Liver (tissue), 9 donors: ENCODE data around the gene IL32. TPM values are rescaled to one million over a fixed set of nuclear protein-coding genes. Genes with fewer than 3 reads are reported as not detected.

ENCODE experiments used
- DNase-seq: peaks from one replicate; pipeline ENCODE4 v3.0.0-alpha.2; 2017; ENCODE audit warnings: low spot score
- H3K27ac ChIP-seq, 2 donors: one replicate each; pipeline ENCODE4 v1.7.0; 2013; ENCODE audit warnings: inconsistent platforms in 2 of 2, low read length in 2 of 2, control low read depth in 1 of 2, low read depth in 1 of 2, mild to moderate bottlenecking in 1 of 2
- H3K27me3 ChIP-seq, 4 donors: one replicate each; pipeline versions ENCODE4 v1.6.1 to v1.7.0; 2013; ENCODE audit warnings: low read length in 3 of 4, inconsistent platforms in 1 of 4, mild to moderate bottlenecking in 1 of 4, moderate library complexity in 1 of 4; ENCODE audit not compliant: control insufficient read depth in 4 of 4, insufficient read depth in 4 of 4
- H3K36me3 ChIP-seq, 4 donors: one replicate each; pipeline versions ENCODE4 v1.6.1 to v1.7.0; 2013; ENCODE audit warnings: low read length in 3 of 4, mild to moderate bottlenecking in 3 of 4, low read depth in 1 of 4, moderate library complexity in 1 of 4; ENCODE audit not compliant: control insufficient read depth in 4 of 4, insufficient read depth in 3 of 4
- H3K4me1 ChIP-seq, 4 donors: one replicate each; pipeline versions ENCODE4 v1.6.1 to v1.7.0; 2013; ENCODE audit warnings: low read length in 3 of 4, mild to moderate bottlenecking in 3 of 4, moderate library complexity in 1 of 4; ENCODE audit not compliant: control insufficient read depth in 4 of 4, insufficient read depth in 4 of 4
- H3K4me3 ChIP-seq, 3 donors: one replicate each; pipeline versions ENCODE4 v1.6.1 to v1.7.0; 2013; ENCODE audit warnings: low read length in 3 of 3, control low read depth in 1 of 3, low read depth in 1 of 3, mild to moderate bottlenecking in 1 of 3
- H3K9ac ChIP-seq, 2 donors: one replicate each; pipeline ENCODE4 v1.7.0; 2013; ENCODE audit warnings: low read length in 2 of 2, mild to moderate bottlenecking in 2 of 2, moderate library complexity in 2 of 2, control low read depth in 1 of 2, low read depth in 1 of 2
- H3K9me3 ChIP-seq, 4 donors: one replicate each; pipeline versions ENCODE4 v1.6.1 to v1.7.0; 2013; ENCODE audit warnings: low read length in 3 of 4; ENCODE audit not compliant: control insufficient read depth in 4 of 4
- EGR1 ChIP-seq, 2 donors: IDR thresholded peaks; 2 replicates each; pipeline ENCODE4 v1.6.1; 2016 to 2018; ENCODE audit warnings: antibody characterized with exemption in 2 of 2, low read depth in 2 of 2
- FOXA1 ChIP-seq: IDR thresholded peaks from 2 replicates; pipeline ENCODE4 v1.6.1; 2016; ENCODE audit warnings: antibody characterized with exemption
- FOXA2 ChIP-seq: IDR thresholded peaks from 2 replicates; pipeline ENCODE4 v1.6.1; 2016; ENCODE audit warnings: antibody characterized with exemption
- GABPA ChIP-seq, 2 donors: IDR thresholded peaks in 1 of 2; conservative IDR thresholded peaks in 1 of 2; 2 replicates each; pipeline ENCODE4 v1.6.1; 2016; ENCODE audit warnings: antibody characterized with exemption in 2 of 2, mild to moderate bottlenecking in 1 of 2, moderate library complexity in 1 of 2
- HNF4A ChIP-seq, 2 donors: conservative IDR thresholded peaks; 2 replicates each; pipeline ENCODE4 v1.6.1; 2016; ENCODE audit warnings: antibody characterized with exemption in 2 of 2, mild to moderate bottlenecking in 2 of 2
- HNF4G ChIP-seq: IDR thresholded peaks from 2 replicates; pipeline ENCODE4 v1.6.1; 2016; ENCODE audit warnings: antibody characterized with exemption
- JUND ChIP-seq, 2 donors: IDR thresholded peaks; 2 replicates each; pipeline ENCODE4 v1.6.1; 2016; ENCODE audit warnings: antibody characterized with exemption in 2 of 2
- NR2F2 ChIP-seq: IDR thresholded peaks from 2 replicates; pipeline ENCODE4 v1.6.1; 2016; ENCODE audit warnings: antibody characterized with exemption
- RAD21 ChIP-seq, 2 donors: IDR thresholded peaks; 2 replicates each; pipeline ENCODE4 v1.6.1; 2016; ENCODE audit warnings: antibody characterized with exemption in 2 of 2, mild to moderate bottlenecking in 2 of 2
- RXRA ChIP-seq, 2 donors: IDR thresholded peaks; 2 replicates each; pipeline ENCODE4 v1.6.1; 2017 to 2018; ENCODE audit warnings: antibody characterized with exemption in 2 of 2, mild to moderate bottlenecking in 1 of 2
- TAF1 ChIP-seq: conservative IDR thresholded peaks from 2 replicates; pipeline ENCODE4 v1.6.1; 2016; ENCODE audit warnings: antibody characterized with exemption, mild to moderate bottlenecking
- YY1 ChIP-seq: IDR thresholded peaks from 2 replicates; pipeline ENCODE4 v1.6.1; 2016; ENCODE audit warnings: antibody characterized with exemption, mild to moderate bottlenecking
- WGBS: extraction: QIAGEN DNeasy Blood & Tissue Kit; methylation state at CpG from one replicate; pipeline ENCODE4 v1.1.7; 2013; 5-methylcytosine and 5-hydroxymethylcytosine counted together
- polyA plus RNA-seq, 2 donors: library from polyadenylated mRNA; stranded (reverse) in 1 of 2; unstranded in 1 of 2; fragments of 200-250 nt in 1 of 2; fragments of >200 nt in 1 of 2; fragmentation: Nextera tagmentation in 1 of 2; extraction: Ambion mirVana in 1 of 2; gene quantifications; one replicate each; pipeline versions ENCODE4 v1.2.1 to v1.2.3, GENCODE V29; 2013 to 2015
- total RNA-seq, 2 donors: library from RNA; depleted of rRNA; stranded (reverse); fragments of >200 nt; gene quantifications; one replicate each; pipeline ENCODE4 v1.2.3, GENCODE V29; 2014
- TF ChIP-seq, protein P1 (sequence below): IDR thresholded peaks from 2 replicates; pipeline ENCODE4 v1.6.1; 2016; ENCODE audit warnings: antibody characterized with exemption, mild to moderate bottlenecking
- TF ChIP-seq, protein P2 (sequence below): IDR thresholded peaks from 2 replicates; pipeline ENCODE4 v1.6.1; 2016; ENCODE audit warnings: antibody characterized with exemption
- TF ChIP-seq, protein P3 (sequence below): IDR thresholded peaks from 2 replicates; pipeline ENCODE4 v1.6.1; 2016; ENCODE audit warnings: antibody characterized with exemption
- TF ChIP-seq, protein P4 (sequence below): fragments of 150-350 bp; IDR thresholded peaks from 2 replicates; pipeline ENCODE4 v1.5.1; 2017; ENCODE audit warnings: improper control_type of control experiment, low read depth, low read length; ENCODE audit not compliant: missing input control
- TF ChIP-seq, protein P5 (sequence below): IDR thresholded peaks from 2 replicates; pipeline ENCODE4 v1.6.1; 2016; ENCODE audit warnings: antibody characterized with exemption
- donor health status: healthy.
- donor health status: healthy.
- donor health status: healthy.
- donor health status: healthy.
- donor health status: healthy.

The IL32 gene
- total and polyA plus RNA-seq, 4 donors = 8.6 to 328 (median 196) TPM

DNA sequence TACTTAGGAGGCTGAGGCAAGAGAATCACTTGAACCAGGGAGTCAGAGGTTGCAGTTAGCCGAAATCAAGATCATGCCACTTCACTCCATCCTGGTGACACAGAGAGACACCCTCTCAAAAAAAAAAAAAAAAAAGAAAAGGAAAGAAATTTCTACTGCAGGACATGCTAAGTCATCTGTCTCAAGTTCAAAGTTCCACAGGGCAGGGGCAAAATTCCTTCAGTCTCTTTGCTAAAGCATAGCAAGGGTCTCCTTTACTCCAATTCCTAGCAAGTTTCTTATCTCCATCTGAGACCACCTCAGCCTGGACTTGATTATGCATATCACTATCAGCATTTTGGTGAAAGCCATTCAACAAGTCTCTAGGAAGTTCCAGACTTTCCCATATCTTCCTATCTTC, 19.1 kb downstream of the IL32 start:
- no peak for DNase-seq
- Histone ChIP-seq H3K4me3 (no peak overlapping the region), H3K9me3 (no peaks in the 10 kb centered on the region), H3K9ac (no peak overlapping the region), H3K36me3 (no peaks in the 10 kb centered on the region), H3K27me3 (no peaks in the 10 kb centered on the region), H3K4me1 (peaks cover 0 to 10% (median 0%) of the 10 kb centered on the region in 4 donors), H3K27ac (no peak overlapping the region)
- TF ChIP-seq HNF4G = no peak
- TF ChIP-seq HNF4A (conservative IDR thresholded peaks at IDR 0.05) = no peak
- TF ChIP-seq, protein P1, sequence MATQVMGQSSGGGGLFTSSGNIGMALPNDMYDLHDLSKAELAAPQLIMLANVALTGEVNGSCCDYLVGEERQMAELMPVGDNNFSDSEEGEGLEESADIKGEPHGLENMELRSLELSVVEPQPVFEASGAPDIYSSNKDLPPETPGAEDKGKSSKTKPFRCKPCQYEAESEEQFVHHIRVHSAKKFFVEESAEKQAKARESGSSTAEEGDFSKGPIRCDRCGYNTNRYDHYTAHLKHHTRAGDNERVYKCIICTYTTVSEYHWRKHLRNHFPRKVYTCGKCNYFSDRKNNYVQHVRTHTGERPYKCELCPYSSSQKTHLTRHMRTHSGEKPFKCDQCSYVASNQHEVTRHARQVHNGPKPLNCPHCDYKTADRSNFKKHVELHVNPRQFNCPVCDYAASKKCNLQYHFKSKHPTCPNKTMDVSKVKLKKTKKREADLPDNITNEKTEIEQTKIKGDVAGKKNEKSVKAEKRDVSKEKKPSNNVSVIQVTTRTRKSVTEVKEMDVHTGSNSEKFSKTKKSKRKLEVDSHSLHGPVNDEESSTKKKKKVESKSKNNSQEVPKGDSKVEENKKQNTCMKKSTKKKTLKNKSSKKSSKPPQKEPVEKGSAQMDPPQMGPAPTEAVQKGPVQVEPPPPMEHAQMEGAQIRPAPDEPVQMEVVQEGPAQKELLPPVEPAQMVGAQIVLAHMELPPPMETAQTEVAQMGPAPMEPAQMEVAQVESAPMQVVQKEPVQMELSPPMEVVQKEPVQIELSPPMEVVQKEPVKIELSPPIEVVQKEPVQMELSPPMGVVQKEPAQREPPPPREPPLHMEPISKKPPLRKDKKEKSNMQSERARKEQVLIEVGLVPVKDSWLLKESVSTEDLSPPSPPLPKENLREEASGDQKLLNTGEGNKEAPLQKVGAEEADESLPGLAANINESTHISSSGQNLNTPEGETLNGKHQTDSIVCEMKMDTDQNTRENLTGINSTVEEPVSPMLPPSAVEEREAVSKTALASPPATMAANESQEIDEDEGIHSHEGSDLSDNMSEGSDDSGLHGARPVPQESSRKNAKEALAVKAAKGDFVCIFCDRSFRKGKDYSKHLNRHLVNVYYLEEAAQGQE = no peak
- no peak for TF ChIP-seq FOXA2
- TF ChIP-seq RXRA (IDR thresholded peaks at IDR 0.05) = no peak
- TF ChIP-seq RAD21 (IDR thresholded peaks at IDR 0.05) = no peak
- no peak for TF ChIP-seq NR2F2
- TF ChIP-seq, protein P2, sequence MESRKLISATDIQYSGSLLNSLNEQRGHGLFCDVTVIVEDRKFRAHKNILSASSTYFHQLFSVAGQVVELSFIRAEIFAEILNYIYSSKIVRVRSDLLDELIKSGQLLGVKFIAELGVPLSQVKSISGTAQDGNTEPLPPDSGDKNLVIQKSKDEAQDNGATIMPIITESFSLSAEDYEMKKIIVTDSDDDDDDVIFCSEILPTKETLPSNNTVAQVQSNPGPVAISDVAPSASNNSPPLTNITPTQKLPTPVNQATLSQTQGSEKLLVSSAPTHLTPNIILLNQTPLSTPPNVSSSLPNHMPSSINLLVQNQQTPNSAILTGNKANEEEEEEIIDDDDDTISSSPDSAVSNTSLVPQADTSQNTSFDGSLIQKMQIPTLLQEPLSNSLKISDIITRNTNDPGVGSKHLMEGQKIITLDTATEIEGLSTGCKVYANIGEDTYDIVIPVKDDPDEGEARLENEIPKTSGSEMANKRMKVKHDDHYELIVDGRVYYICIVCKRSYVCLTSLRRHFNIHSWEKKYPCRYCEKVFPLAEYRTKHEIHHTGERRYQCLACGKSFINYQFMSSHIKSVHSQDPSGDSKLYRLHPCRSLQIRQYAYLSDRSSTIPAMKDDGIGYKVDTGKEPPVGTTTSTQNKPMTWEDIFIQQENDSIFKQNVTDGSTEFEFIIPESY = no peak
- no peak for TF ChIP-seq GABPA (IDR thresholded peaks at IDR 0.05 in 1 of 2, conservative IDR thresholded peaks at IDR 0.05 in 1 of 2)
- TF ChIP-seq, protein P3, sequence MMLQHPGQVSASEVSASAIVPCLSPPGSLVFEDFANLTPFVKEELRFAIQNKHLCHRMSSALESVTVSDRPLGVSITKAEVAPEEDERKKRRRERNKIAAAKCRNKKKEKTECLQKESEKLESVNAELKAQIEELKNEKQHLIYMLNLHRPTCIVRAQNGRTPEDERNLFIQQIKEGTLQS = no peak
- no peak for TF ChIP-seq FOXA1
- no peak for TF ChIP-seq YY1
- TF ChIP-seq EGR1 (IDR thresholded peaks at IDR 0.05; ENCODE audit: low read depth in 2 of 2) = no peak
- no peak for TF ChIP-seq TAF1
- TF ChIP-seq, protein P4, sequence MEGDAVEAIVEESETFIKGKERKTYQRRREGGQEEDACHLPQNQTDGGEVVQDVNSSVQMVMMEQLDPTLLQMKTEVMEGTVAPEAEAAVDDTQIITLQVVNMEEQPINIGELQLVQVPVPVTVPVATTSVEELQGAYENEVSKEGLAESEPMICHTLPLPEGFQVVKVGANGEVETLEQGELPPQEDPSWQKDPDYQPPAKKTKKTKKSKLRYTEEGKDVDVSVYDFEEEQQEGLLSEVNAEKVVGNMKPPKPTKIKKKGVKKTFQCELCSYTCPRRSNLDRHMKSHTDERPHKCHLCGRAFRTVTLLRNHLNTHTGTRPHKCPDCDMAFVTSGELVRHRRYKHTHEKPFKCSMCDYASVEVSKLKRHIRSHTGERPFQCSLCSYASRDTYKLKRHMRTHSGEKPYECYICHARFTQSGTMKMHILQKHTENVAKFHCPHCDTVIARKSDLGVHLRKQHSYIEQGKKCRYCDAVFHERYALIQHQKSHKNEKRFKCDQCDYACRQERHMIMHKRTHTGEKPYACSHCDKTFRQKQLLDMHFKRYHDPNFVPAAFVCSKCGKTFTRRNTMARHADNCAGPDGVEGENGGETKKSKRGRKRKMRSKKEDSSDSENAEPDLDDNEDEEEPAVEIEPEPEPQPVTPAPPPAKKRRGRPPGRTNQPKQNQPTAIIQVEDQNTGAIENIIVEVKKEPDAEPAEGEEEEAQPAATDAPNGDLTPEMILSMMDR = no peak
- TF ChIP-seq, protein P5, sequence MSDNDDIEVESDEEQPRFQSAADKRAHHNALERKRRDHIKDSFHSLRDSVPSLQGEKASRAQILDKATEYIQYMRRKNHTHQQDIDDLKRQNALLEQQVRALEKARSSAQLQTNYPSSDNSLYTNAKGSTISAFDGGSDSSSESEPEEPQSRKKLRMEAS = no peak
- TF ChIP-seq JUND (IDR thresholded peaks at IDR 0.05) = no peak
- WGBS = 85% methylated on average over 1 of the region's 1 CpG
